PC-9 (cell line): Measurements from ENCODE around the gene SLC35G4. TPM values are rescaled to one million over a fixed set of nuclear protein-coding genes. Genes with fewer than 3 reads are reported as not detected.
"Not testable (repeated sequence)": the region's sequence is repeated elsewhere in the genome, so short reads cannot be mapped to it uniquely, and the experiment has no call there.

ENCODE experiments used
- BruUV-seq: library from RNA; stranded (reverse); fragments of 400-500 nt; replicated peaks from 2 replicates; lab custom pipeline; 2021; lab: Mats Ljungman, UMichigan
- CTCF ChIA-PET: fragments of 300-600 bp; sonication (Branson Sonifier 250); formaldehyde crosslinking; loops from one replicate; lab custom pipeline; 2022; ENCODE audit warnings: antibody characterized with exemption; lab: Charles Lee
- POLR2A ChIA-PET: fragments of 300-600 bp; sonication (Branson Sonifier 250); formaldehyde crosslinking; loops from one replicate; lab custom pipeline; 2022; ENCODE audit warnings: antibody characterized with exemption; ENCODE audit not compliant: unreplicated experiment; lab: Charles Lee
- DNase-seq, 2 experiments: peaks; one replicate each; pipeline versions ENCODE4 v3.0.0 to v3.0.0-alpha.2; 2015 to 2022; ENCODE audit warnings: mixed read lengths in 1 of 2
- H2AFZ ChIP-seq: fragments of 200-600 bp; sonication (generic); 2 replicates; pipeline ENCODE4 v1.8.1; 2017; ENCODE audit warnings: antibody characterized with exemption
- H3F3A ChIP-seq: fragments of 200-600 bp; sonication (generic); 2 replicates; pipeline ENCODE4 v1.8.1; 2017; ENCODE audit warnings: antibody characterized with exemption, mild to moderate bottlenecking, low read depth; ENCODE audit not compliant: insufficient read depth
- H3K27ac ChIP-seq: fragments of 200-600 bp; sonication (generic); 2 replicates; pipeline ENCODE4 v1.6.1; 2016; ENCODE audit warnings: mixed run types
- H3K27me3 ChIP-seq: fragments of 200-600 bp; sonication (generic); 2 replicates; pipeline ENCODE4 v1.6.1; 2016; ENCODE audit warnings: low read depth, mixed run types; ENCODE audit not compliant: insufficient read depth
- H3K36me3 ChIP-seq: fragments of 200-600 bp; sonication (generic); 2 replicates; pipeline ENCODE4 v1.6.1; 2016; ENCODE audit warnings: low read depth, mixed run types
- H3K4me1 ChIP-seq: fragments of 200-600 bp; sonication (generic); replicated peaks from 2 replicates; pipeline ENCODE4 v1.6.1; 2016; ENCODE audit warnings: mixed run types; ENCODE audit not compliant: insufficient read depth
- H3K4me2 ChIP-seq: fragments of 200-600 bp; sonication (generic); 2 replicates; pipeline ENCODE4 v1.6.1; 2017; ENCODE audit warnings: mixed run types
- H3K4me3 ChIP-seq: fragments of 200-600 bp; sonication (generic); 2 replicates; pipeline ENCODE4 v1.6.1; 2016; ENCODE audit warnings: mixed run types
- H3K79me2 ChIP-seq: fragments of 200-600 bp; sonication (generic); 2 replicates; pipeline ENCODE4 v1.6.1; 2017; ENCODE audit warnings: low read depth, mixed run types
- H3K9me2 ChIP-seq: fragments of 200-600 bp; sonication (generic); 2 replicates; pipeline ENCODE4 v1.8.1; 2017; ENCODE audit warnings: mild to moderate bottlenecking; ENCODE audit not compliant: insufficient read depth
- H3K9me3 ChIP-seq: fragments of 200-600 bp; sonication (generic); 2 replicates; pipeline ENCODE4 v1.8.1; 2016; ENCODE audit warnings: low read depth; ENCODE audit not compliant: insufficient read depth
- H4K20me1 ChIP-seq: fragments of 200-600 bp; sonication (generic); 2 replicates; pipeline ENCODE4 v1.8.1; 2017; ENCODE audit not compliant: insufficient read depth
- CTCF ChIP-seq: fragments of 200-600 bp; sonication (generic); conservative IDR thresholded peaks from 2 replicates; pipeline ENCODE4 v1.6.1; 2017; ENCODE audit warnings: mixed run types, antibody characterized with exemption, mild to moderate bottlenecking, moderate library complexity
- EZH2 ChIP-seq: fragments of 200-600 bp; sonication (generic); IDR thresholded peaks from 2 replicates; pipeline ENCODE4 v1.8.0; 2017; ENCODE audit warnings: antibody characterized with exemption, low read depth
- intact Hi-C: fragments of 100-400 bp; cut with micrococcal nuclease; formaldehyde crosslinking; loops from one replicate; pipeline ENCODE4 v1.10.0; 2022; ENCODE audit not compliant: unreplicated experiment
- total RNA-seq: library from RNA; stranded (reverse); gene quantifications from 2 replicates; pipeline ENCODE4 v1.2.3, GENCODE V29; 2021

Gene SLC35G4
- total RNA-seq, 1 experiment from 2014 or later: not detected

GRCh38 chr18:11600321-11600720 is 9.1 kb upstream of the SLC35G4 start:
- ChIA-PET CTCF (no interaction called here), POLR2A (no interaction called here)
- H3K79me2 ChIP-seq: no peaks in the 10 kb centered on the region
- intact Hi-C loops: no loop called here
- H3K9me2 ChIP-seq: no peaks in the 10 kb centered on the region
- H3K27me3 ChIP-seq: peaks cover 83% of the 10 kb centered on the region
- no peak overlapping the region for H2AFZ ChIP-seq
- no peaks in the 10 kb centered on the region for H3F3A ChIP-seq
- no peak overlapping the region for H3K4me2 ChIP-seq
- no TSS peak for BruUV-seq
- no peak overlapping the region for H3K27ac ChIP-seq
- peaks cover 3% of the 10 kb centered on the region; the same call in 1 of the 2 replicates for H4K20me1 ChIP-seq
- TF ChIP-seq EZH2 (no peak), CTCF (no peak)
- H3K9me3 ChIP-seq: no peaks in the 10 kb centered on the region
- H3K36me3 ChIP-seq: no peaks in the 10 kb centered on the region
- no peak for DNase-seq
- no peaks in the 10 kb centered on the region for H3K4me1 ChIP-seq
- H3K4me3 ChIP-seq: no peak overlapping the region

GRCh38 chr18:11607906-11608305 is 1.5 kb upstream of the SLC35G4 start:
- Histone ChIP-seq H3K4me2 (no peak overlapping the region), H3K36me3 (no peaks in the 10 kb centered on the region), H3K9me2 (no peaks in the 10 kb centered on the region), H3F3A (no peaks in the 10 kb centered on the region), H2AFZ (no peak overlapping the region), H4K20me1 (no peaks in the 10 kb centered on the region), H3K27me3 (peaks cover 39% of the 10 kb centered on the region), H3K4me1 (no peaks in the 10 kb centered on the region), H3K27ac (no peak overlapping the region), H3K79me2 (no peaks in the 10 kb centered on the region), H3K4me3 (no peak overlapping the region), H3K9me3 (no peaks in the 10 kb centered on the region)
- DNase-seq: no peak
- TF ChIP-seq EZH2: no peak
- no peak for TF ChIP-seq CTCF
- intact Hi-C loops: no loop called here
- BruUV-seq: no TSS peak
- ChIA-PET CTCF (no interaction called here), POLR2A (interaction anchor here (0.7 kb wide), 1 partner anchor 1657 kb away, joined by 8 read pairs; no protein-coding TSS in a partner anchor)

DNA sequence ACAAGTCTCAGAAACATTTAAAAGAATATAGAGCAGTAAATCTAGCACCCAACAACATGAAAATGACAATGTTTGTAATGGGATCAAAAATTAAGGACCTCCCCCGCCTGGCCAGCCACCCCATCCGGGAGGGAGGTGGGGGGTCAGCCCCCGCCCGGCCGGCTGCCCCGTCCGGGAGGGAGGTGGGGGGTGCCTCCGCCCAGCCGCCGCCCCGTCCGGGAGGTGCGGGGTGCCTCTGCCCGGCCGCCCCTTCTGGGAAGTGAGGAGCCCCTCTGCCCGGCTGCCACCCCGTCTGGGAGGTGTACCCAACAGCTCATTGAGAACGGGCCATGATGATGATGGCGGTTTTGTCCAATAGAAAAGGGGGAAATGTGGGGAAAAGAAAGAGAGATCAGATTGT is 778 bp upstream of the SLC35G4 start:
- CTCF ChIA-PET, H3K36me3 ChIP-seq: not testable (repeated sequence)
- POLR2A ChIA-PET: interaction anchor here (0.6 kb wide), 1 partner anchor 91 kb away, joined by 17 read pairs; no protein-coding TSS in a partner anchor

DNA sequence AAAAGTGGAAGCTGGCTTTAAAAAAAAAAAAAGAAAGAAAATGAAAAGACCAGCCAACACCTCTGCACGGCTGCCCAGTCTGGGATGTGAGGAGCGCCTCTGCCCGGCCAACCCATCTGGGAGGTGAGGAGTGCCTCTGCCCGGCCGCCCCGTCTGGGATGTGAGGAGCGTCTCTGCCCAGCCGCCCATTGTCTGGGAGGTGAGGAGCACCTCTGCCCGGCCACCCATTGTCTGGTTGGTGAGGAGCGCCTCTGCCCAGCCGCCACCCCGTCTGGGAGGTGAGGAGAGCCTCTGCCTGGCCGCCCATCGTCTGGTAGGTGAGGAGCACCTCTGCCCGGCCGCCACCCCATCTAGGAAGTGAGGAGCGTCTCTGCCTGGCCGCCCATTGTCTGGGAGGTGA is 3.7 kb downstream of the SLC35G4 start:
- H3K79me2 ChIP-seq, H3K9me3 ChIP-seq, H3K36me3 ChIP-seq, intact Hi-C loops, H3K27me3 ChIP-seq, H3K27ac ChIP-seq, CTCF ChIA-PET, H2AFZ ChIP-seq, H3F3A ChIP-seq, H3K4me2 ChIP-seq, BruUV-seq, DNase-seq, H3K9me2 ChIP-seq, H4K20me1 ChIP-seq, H3K4me3 ChIP-seq, POLR2A ChIA-PET, H3K4me1 ChIP-seq: not testable (repeated sequence)

More for the DNA sequence above, 778 bp upstream of the SLC35G4 start:
- H4K20me1 ChIP-seq, H3K9me3 ChIP-seq, H3K4me3 ChIP-seq, H3F3A ChIP-seq, BruUV-seq, H3K27ac ChIP-seq, H2AFZ ChIP-seq, H3K4me2 ChIP-seq, intact Hi-C loops, H3K9me2 ChIP-seq, DNase-seq, H3K4me1 ChIP-seq, H3K79me2 ChIP-seq: not testable (repeated sequence)
- H3K27me3 ChIP-seq: peaks cover 33% of the 10 kb centered on the region

DNA sequence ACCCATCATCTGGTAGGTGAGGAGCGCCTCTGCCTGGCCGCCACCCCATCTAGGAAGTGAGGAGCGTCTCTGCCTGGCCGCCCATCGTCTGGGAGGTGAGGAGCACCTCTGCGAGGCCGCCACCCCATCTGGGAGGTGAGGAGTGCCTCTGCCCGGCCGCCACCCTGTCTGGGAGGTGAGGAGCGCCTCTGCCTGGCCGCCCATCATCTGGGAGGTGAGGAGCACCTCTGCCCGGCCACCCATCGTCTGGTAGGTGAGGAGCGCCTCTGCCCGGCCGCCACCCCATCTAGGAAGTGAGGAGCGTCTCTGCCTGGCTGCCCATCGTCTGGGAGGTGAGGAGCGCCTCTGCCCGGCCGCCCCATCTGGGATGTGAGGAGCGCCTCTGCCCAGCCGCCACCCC is 4.2 kb downstream of the SLC35G4 start:
- CTCF ChIA-PET, H3F3A ChIP-seq, POLR2A ChIA-PET, H3K4me3 ChIP-seq, H3K4me1 ChIP-seq, H3K79me2 ChIP-seq, H3K27me3 ChIP-seq, H2AFZ ChIP-seq, H3K36me3 ChIP-seq, H3K9me2 ChIP-seq, BruUV-seq, DNase-seq, H4K20me1 ChIP-seq, H3K27ac ChIP-seq, H3K4me2 ChIP-seq, intact Hi-C loops, H3K9me3 ChIP-seq: not testable (repeated sequence)

- H3K4me3 ChIP-seq, H3K36me3 ChIP-seq, H3K27ac ChIP-seq, H3K79me2 ChIP-seq, H3F3A ChIP-seq, H3K27me3 ChIP-seq, H3K4me2 ChIP-seq, H2AFZ ChIP-seq, H3K9me3 ChIP-seq, H3K4me1 ChIP-seq, intact Hi-C loops, DNase-seq, H3K9me2 ChIP-seq, H4K20me1 ChIP-seq, CTCF ChIA-PET, BruUV-seq, POLR2A ChIA-PET: not testable (repeated sequence)
These were observed 4.6 kb downstream of the SLC35G4 start for GRCh38 chr18:11614042-11614441.
